ENCODE data around the gene FIBCD1. TPM values are rescaled to one million over a fixed set of nuclear protein-coding genes. Genes with fewer than 3 reads are reported as not detected.

The FIBCD1 gene
- total RNA-seq, 2 experiments from 2014 or later: not detected

GRCh38 chr9:130970052-130970451, 31.0 kb upstream of the FIBCD1 start:
- H3K9me3 ChIP-seq (ENCODE audit: low read length): no peaks in the 10 kb centered on the region
- H4K20me1 ChIP-seq (ENCODE audit: insufficient read depth, low read length): no peaks in the 10 kb centered on the region
- POLR2A ChIA-PET: no interaction called here
- H3K9me2 ChIP-seq (ENCODE audit: insufficient read depth, low read length): no peaks in the 10 kb centered on the region
- TF ChIP-seq EZH2phosphoT487 (IDR thresholded peaks at IDR 0.05; ENCODE audit: borderline replicate concordance, low read depth, low read length) (no peak), CTCF (conservative IDR thresholded peaks at IDR 0.05; ENCODE audit: low read length) (no peak)
- H3K27ac ChIP-seq (ENCODE audit: low read depth, low read length, poor library complexity, severe bottlenecking): no peak overlapping the region
- H3K36me3 ChIP-seq (ENCODE audit: insufficient read depth, low read length): no peaks in the 10 kb centered on the region
- no TSS peak for BruUV-seq (replicated peaks)
- H3K4me2 ChIP-seq (ENCODE audit: low read length): no peak overlapping the region
- no peak overlapping the region for H3K4me3 ChIP-seq (ENCODE audit: low read depth, low read length, poor library complexity, severe bottlenecking)
- H3K4me1 ChIP-seq (ENCODE audit: insufficient read depth, low read length, poor library complexity, severe bottlenecking): no peaks in the 10 kb centered on the region
- intact Hi-C loops (cut with micrococcal nuclease; ENCODE audit: unreplicated experiment): no loop called here
- H3K79me2 ChIP-seq (ENCODE audit: insufficient read depth, low read depth, low read length): no peaks in the 10 kb centered on the region
- CTCF ChIA-PET (ENCODE audit: unreplicated experiment): no interaction called here
- H2AFZ ChIP-seq (ENCODE audit: low read length): no peak overlapping the region
- no peak for DNase-seq (ENCODE audit: low spot score)

GRCh38 chr9:130965680-130966079, 26.6 kb upstream of the FIBCD1 start:
- TF ChIP-seq EZH2phosphoT487 (IDR thresholded peaks at IDR 0.05; ENCODE audit: borderline replicate concordance, low read depth, low read length): no peak
- no peak for TF ChIP-seq CTCF (conservative IDR thresholded peaks at IDR 0.05; ENCODE audit: low read length)
- no peaks in the 10 kb centered on the region for H3K79me2 ChIP-seq (ENCODE audit: insufficient read depth, low read depth, low read length)
- no peaks in the 10 kb centered on the region for H4K20me1 ChIP-seq (ENCODE audit: insufficient read depth, low read length)
- intact Hi-C loops (cut with micrococcal nuclease; ENCODE audit: unreplicated experiment): no loop called here
- ChIA-PET POLR2A (no interaction called here), CTCF (ENCODE audit: unreplicated experiment) (no interaction called here)
- no peaks in the 10 kb centered on the region for H3K9me3 ChIP-seq (ENCODE audit: low read length)
- H2AFZ ChIP-seq (ENCODE audit: low read length): no peak overlapping the region
- no peak overlapping the region for H3K4me2 ChIP-seq (ENCODE audit: low read length)
- no peak overlapping the region for H3K27ac ChIP-seq (ENCODE audit: low read depth, low read length, poor library complexity, severe bottlenecking)
- no peak overlapping the region for H3K4me3 ChIP-seq (ENCODE audit: low read depth, low read length, poor library complexity, severe bottlenecking)
- BruUV-seq (replicated peaks): no TSS peak
- DNase-seq (ENCODE audit: low spot score): no peak
- H3K36me3 ChIP-seq (ENCODE audit: insufficient read depth, low read length): no peaks in the 10 kb centered on the region
- H3K9me2 ChIP-seq (ENCODE audit: insufficient read depth, low read length): no peaks in the 10 kb centered on the region
- no peaks in the 10 kb centered on the region for H3K4me1 ChIP-seq (ENCODE audit: insufficient read depth, low read length, poor library complexity, severe bottlenecking)

- no peaks in the 10 kb centered on the region for H3K9me2 ChIP-seq (ENCODE audit: insufficient read depth, low read length)
- no peaks in the 10 kb centered on the region for H3K79me2 ChIP-seq (ENCODE audit: insufficient read depth, low read depth, low read length)
- no peak overlapping the region for H3K27ac ChIP-seq (ENCODE audit: low read depth, low read length, poor library complexity, severe bottlenecking)
- H3K4me1 ChIP-seq (ENCODE audit: insufficient read depth, low read length, poor library complexity, severe bottlenecking): no peaks in the 10 kb centered on the region
- 0 out of 2 replicates have a peak, but pooled peaks cover 4% of the 10 kb centered on the region for H3K9me3 ChIP-seq (ENCODE audit: low read length)
- POLR2A ChIA-PET: no interaction called here
- no peak overlapping the region for H3K4me3 ChIP-seq (ENCODE audit: low read depth, low read length, poor library complexity, severe bottlenecking)
- intact Hi-C loops (cut with micrococcal nuclease; ENCODE audit: unreplicated experiment): no loop called here
- DNase-seq (ENCODE audit: low spot score): no peak
- no TSS peak for BruUV-seq (replicated peaks)
- no peaks in the 10 kb centered on the region for H3K36me3 ChIP-seq (ENCODE audit: insufficient read depth, low read length)
- TF ChIP-seq EZH2phosphoT487 (IDR thresholded peaks at IDR 0.05; ENCODE audit: borderline replicate concordance, low read depth, low read length) (no peak), CTCF (conservative IDR thresholded peaks at IDR 0.05; ENCODE audit: low read length) (no peak)
- no peak overlapping the region for H2AFZ ChIP-seq (ENCODE audit: low read length)
- H3K4me2 ChIP-seq (ENCODE audit: low read length): no peak overlapping the region
- H4K20me1 ChIP-seq (ENCODE audit: insufficient read depth, low read length): no peaks in the 10 kb centered on the region
- CTCF ChIA-PET (ENCODE audit: unreplicated experiment): no interaction called here
Measured at GRCh38 chr9:130963916-130964315, 24.9 kb upstream of the FIBCD1 start.

All from OCI-LY7 (cell line).